ENCODE measurements around the gene KRTAP9-6. TPM values are rescaled to one million over a fixed set of nuclear protein-coding genes. Genes with fewer than 3 reads are reported as not detected.

The KRTAP9-6 gene
- total RNA-seq, 4 donors from 2014 or later: not detected

DNA sequence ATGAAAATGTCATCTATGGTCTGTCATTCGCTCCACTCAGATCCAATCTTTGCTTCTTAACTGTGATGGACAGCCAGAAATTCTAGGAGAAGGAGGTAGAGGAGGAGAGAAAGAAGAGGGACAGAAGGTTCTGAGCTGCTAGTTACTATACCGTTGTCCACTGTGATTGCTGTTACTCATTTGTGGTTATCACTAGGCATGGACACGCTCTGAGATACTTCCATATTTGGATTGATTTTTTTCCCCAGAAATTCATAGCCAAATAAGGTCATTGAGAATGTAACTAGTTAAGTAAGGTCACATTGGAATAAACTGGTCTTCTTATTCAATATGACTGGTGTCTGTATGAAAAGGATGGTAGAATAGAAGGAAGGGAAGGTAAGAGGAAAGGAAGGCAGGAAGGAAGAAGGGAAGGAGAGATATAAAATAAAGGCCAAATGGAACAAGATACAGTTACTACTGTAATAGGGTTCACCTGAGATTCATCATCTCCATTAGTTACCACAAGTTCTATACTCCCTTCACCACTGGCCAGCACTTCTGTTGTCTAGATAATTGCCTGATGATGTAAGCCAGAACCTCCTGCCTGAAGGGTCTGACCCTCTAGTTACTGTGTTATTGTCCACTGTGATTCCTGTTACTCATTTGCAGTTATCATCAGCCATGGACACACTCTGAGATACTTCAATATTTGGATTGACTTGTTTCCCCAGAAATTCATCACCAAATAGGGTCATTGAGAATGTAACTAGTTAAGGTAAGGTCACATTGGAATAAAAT lies 13.2 kb downstream of the KRTAP9-6 start:
- TF ChIP-seq, protein P1, sequence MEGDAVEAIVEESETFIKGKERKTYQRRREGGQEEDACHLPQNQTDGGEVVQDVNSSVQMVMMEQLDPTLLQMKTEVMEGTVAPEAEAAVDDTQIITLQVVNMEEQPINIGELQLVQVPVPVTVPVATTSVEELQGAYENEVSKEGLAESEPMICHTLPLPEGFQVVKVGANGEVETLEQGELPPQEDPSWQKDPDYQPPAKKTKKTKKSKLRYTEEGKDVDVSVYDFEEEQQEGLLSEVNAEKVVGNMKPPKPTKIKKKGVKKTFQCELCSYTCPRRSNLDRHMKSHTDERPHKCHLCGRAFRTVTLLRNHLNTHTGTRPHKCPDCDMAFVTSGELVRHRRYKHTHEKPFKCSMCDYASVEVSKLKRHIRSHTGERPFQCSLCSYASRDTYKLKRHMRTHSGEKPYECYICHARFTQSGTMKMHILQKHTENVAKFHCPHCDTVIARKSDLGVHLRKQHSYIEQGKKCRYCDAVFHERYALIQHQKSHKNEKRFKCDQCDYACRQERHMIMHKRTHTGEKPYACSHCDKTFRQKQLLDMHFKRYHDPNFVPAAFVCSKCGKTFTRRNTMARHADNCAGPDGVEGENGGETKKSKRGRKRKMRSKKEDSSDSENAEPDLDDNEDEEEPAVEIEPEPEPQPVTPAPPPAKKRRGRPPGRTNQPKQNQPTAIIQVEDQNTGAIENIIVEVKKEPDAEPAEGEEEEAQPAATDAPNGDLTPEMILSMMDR (IDR thresholded peaks at IDR 0.05; ENCODE audit: low read depth): no peak

DNA sequence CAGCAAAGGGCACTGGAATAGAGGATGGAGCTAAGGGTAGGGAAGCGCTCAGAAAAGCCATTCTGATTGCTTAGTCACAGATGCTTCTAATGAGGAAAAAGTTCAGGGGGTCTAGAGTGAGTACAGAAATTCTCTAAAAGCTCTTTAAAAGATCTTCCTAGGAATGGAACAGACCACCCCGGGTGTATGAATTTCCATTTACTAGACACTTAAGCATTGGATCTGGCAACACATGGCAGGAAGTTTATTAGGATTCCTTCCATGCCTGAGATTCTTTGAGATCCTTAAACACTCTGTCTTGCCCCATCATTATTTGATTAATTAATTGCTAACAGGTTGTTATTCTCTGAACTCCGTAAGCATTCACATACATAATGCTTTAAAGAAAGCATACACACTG lies 18.9 kb downstream of the KRTAP9-6 start:
- TF ChIP-seq, protein P1 (IDR thresholded peaks at IDR 0.05; ENCODE audit: low read depth): no peak

DNA sequence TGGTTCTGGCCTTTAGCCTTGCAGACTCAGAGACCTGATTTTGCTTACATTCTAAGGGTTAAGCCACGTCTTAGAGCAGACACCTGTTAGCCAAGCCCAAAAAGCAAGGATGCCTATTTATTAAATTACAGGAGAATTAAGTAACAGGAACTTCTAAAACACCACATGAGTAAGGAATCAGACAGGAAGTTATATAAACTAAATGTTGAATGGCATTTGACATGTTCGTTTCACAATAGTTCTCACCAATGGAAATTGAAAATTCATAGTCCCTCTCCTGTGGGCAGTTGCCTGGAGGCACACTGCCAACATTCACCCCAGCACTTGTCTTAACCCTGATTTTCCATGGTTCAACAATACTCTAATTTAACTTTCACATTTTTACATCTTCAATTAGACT lies 19.4 kb downstream of the KRTAP9-6 start:
- TF ChIP-seq, protein P1 (IDR thresholded peaks at IDR 0.05; ENCODE audit: low read depth): no peak

DNA sequence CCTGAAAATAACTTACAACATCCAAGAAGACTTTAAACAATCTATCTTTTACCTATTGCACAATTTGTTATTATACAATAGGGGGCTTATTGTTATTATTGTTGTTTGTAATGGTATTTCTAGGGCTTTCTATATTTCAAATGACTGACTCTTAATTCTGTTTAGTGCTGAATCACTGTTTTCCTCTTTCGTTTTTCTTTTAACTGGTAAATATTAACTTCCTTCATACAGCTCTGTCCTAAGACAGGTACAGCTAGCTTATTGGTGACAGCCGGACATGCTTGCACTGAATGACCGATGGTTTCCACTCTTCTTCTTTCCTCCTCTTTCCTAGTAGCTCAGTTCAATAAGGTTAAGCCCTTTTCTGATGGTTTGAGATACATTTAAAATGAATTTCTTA lies 21.9 kb downstream of the KRTAP9-6 start:
- TF ChIP-seq, protein P1 (IDR thresholded peaks at IDR 0.05; ENCODE audit: low read depth): no peak

DNA sequence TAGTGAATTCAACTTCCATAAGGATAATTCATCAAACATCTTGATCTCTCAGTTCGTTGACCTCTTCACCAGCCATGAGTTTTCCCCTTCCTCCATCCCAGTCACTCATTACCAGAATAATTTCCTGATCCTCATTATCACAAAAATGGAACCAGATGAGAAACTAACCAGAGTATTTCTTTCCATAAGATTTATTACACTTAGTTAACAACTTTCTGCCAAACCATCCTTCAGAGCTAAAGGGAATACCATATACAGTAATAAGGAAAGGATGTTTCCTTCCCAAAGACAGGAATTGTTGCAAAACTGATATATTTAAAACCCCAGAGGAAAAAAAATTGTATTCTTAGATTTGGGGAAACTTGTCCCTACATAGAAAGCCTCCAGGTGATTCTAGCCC lies 28.8 kb downstream of the KRTAP9-6 start:
- TF ChIP-seq, protein P1 (IDR thresholded peaks at IDR 0.05; ENCODE audit: low read depth): no peak

DNA sequence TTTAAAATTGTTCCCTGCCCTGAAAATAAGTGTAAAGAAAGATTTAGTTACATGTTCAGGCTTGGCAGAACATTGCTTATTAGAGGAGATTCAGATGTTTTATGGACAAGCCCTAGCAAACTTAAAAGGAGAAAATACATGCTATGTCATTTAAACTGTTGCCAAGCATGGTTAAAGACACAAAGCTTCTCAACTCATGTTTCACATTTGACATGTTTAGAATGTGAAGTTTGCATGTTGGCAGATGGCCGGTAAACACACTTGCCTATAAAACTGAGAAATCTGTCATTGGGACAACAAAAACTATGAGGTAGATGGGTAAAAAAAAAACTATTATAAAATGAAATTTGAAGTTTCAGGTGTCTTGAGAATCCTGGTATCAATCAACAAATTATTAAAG lies 31.7 kb downstream of the KRTAP9-6 start:
- TF ChIP-seq, protein P1 (IDR thresholded peaks at IDR 0.05; ENCODE audit: low read depth): no peak

DNA sequence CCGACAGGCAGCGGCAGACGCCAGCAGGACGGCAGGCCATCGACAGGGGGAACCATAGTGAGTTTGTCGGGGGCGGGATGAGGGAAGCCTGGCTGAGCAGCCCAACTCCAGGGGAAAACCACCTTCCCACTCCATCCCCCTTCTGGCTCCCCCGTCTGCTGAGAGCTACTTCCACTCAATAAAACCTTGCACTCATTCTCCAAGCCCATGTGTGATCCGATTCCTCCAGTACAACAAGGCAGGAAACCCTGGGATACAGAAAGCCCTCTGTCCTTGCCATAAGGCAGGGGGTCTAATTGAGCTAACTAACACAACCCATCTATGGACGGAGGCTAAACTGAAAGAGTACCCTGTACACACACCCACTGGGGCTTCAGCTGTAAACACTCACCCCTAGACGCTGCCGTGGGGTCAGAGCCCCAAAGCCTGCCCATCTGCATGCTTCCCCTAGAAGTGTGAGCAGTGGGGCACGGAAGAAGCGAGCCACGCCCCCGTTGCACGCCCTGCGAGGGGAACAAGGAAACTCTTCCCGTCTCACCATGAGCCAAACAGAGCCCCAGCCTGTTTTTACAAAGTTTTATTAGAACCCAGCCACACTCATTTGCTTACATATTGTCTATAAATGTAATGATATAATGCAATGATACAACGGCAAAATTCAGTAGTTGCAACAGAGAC lies 33.4 kb downstream of the KRTAP9-6 start:
- TF ChIP-seq, protein P1 (IDR thresholded peaks at IDR 0.05; ENCODE audit: low read depth): no peak

Measured in subcutaneous adipose tissue (tissue), 4 donors.